H1 (cell line): ENCODE results near the gene ZC3H8. TPM values are rescaled to one million over a fixed set of nuclear protein-coding genes. Genes with fewer than 3 reads are reported as not detected.

ENCODE experiments used
- CTCF ChIA-PET: fragments of 300-600 bp; sonication (Branson Sonifier 250); formaldehyde crosslinking; loops from one replicate; lab custom pipeline; 2021; ENCODE audit not compliant: partially characterized antibody; lab: Charles Lee
- POLR2A ChIA-PET: fragments of 300-600 bp; sonication (Branson Sonifier 250); formaldehyde crosslinking; loops from one replicate; lab custom pipeline; 2021; ENCODE audit warnings: inconsistent platforms; ENCODE audit not compliant: partially characterized antibody; lab: Charles Lee
- DNase-seq, 2 experiments: peaks; one replicate each; pipeline versions ENCODE4 v3.0.0 to v3.0.0-alpha.2; 2010 to 2022; ENCODE audit warnings: low spot score in 2 of 2, low read depth in 1 of 2, mixed read lengths in 1 of 2
- FAIRE-seq: peaks from 2 replicates; lab custom pipeline; 2011; peaks lifted over from hg19 to GRCh38; lab: Jason Lieb, UNC
- H2AFZ ChIP-seq: 2 replicates; pipeline ENCODE4 v1.8.1; 2012; ENCODE audit warnings: low read length, inconsistent platforms
- H2AK5ac ChIP-seq: 2 replicates; pipeline ENCODE4 v1.6.1; 2013; ENCODE audit warnings: low read depth, low read length
- H2BK120ac ChIP-seq: replicated peaks from 2 replicates; pipeline ENCODE3; 2013; ENCODE audit warnings: low read depth, low read length, inconsistent platforms
- H2BK12ac ChIP-seq: 2 replicates; pipeline ENCODE4 v1.6.1; 2013; ENCODE audit warnings: low read depth, low read length
- H2BK15ac ChIP-seq: 2 replicates; pipeline ENCODE4 v1.6.1; 2013; ENCODE audit warnings: low read length
- H2BK20ac ChIP-seq: 2 replicates; pipeline ENCODE4 v1.6.1; 2013; ENCODE audit warnings: low read length
- H2BK5ac ChIP-seq: 2 replicates; pipeline ENCODE4 v1.6.1; 2013; ENCODE audit warnings: low read depth, low read length
- H3K14ac ChIP-seq: 2 replicates; pipeline ENCODE4 v1.6.1; 2013; ENCODE audit warnings: inconsistent platforms; ENCODE audit not compliant: insufficient read length
- H3K18ac ChIP-seq: 2 replicates; pipeline ENCODE4 v1.6.1; 2013; ENCODE audit warnings: low read length; ENCODE audit errors: extremely low read depth
- H3K23ac ChIP-seq: 2 replicates; pipeline ENCODE4 v1.6.1; 2013; ENCODE audit warnings: inconsistent platforms; ENCODE audit not compliant: insufficient read length
- H3K23me2 ChIP-seq: 2 replicates; pipeline ENCODE4 v1.6.1; 2013; ENCODE audit warnings: low read depth, low read length
- H3K27ac ChIP-seq: 2 replicates; pipeline ENCODE4 v1.6.1; 2011; ENCODE audit warnings: low read depth, low read length, inconsistent platforms
- H3K27me3 ChIP-seq, 4 experiments: replicated peaks in 1 of 4; 1 replicate in 1 of 4; 2 replicates in 3 of 4; pipeline versions ENCODE4 v1.6.1 to v1.8.1; 2011 to 2013; ENCODE audit warnings: low read length in 3 of 4, mild to moderate bottlenecking in 3 of 4, inconsistent platforms in 2 of 4, mixed read lengths in 2 of 4, moderate library complexity in 1 of 4; ENCODE audit not compliant: control insufficient read depth in 3 of 4, insufficient read depth in 3 of 4; ENCODE audit errors: extremely low read depth in 1 of 4
- H3K36me3 ChIP-seq, 4 experiments: 2 replicates each; pipeline versions ENCODE4 v1.6.1 to v1.8.1; 2011 to 2013; ENCODE audit warnings: mild to moderate bottlenecking in 4 of 4, low read length in 3 of 4, moderate library complexity in 2 of 4, control low read depth in 1 of 4, inconsistent platforms in 1 of 4; ENCODE audit not compliant: insufficient read depth in 4 of 4, control insufficient read depth in 2 of 4
- H3K4ac ChIP-seq: replicated peaks from 2 replicates; pipeline ENCODE3; 2013; ENCODE audit warnings: low read length, low read depth, mixed read lengths, inconsistent platforms; ENCODE audit not compliant: insufficient read length
- H3K4me1 ChIP-seq, 4 experiments: replicated peaks in 1 of 4; 1 replicate in 1 of 4; 2 replicates in 3 of 4; pipeline versions ENCODE4 v1.6.1 to v1.8.1; 2011 to 2013; ENCODE audit warnings: low read length in 3 of 4, inconsistent platforms in 2 of 4, mixed read lengths in 1 of 4; ENCODE audit not compliant: insufficient read depth in 4 of 4, control insufficient read depth in 3 of 4
- H3K4me2 ChIP-seq, 2 experiments: 2 replicates each; pipeline versions ENCODE4 v1.6.1 to v1.8.1; 2011 to 2013; ENCODE audit warnings: low read depth in 2 of 2, low read length in 2 of 2, control low read depth in 1 of 2, inconsistent platforms in 1 of 2, mild to moderate bottlenecking in 1 of 2; ENCODE audit not compliant: insufficient read depth in 1 of 2
- H3K4me3 ChIP-seq, 4 experiments: fragments of 200-600, 300-600 bp in 1 of 4; sonication (generic), shearing (Covaris generic), sonication (Bioruptor Twin) in 1 of 4; 2 replicates each; pipeline versions ENCODE4 v1.5.1 to v1.8.1; 2011 to 2016; ENCODE audit warnings: low read length in 4 of 4, low read depth in 3 of 4, control low read depth in 2 of 4, inconsistent platforms in 2 of 4, mild to moderate bottlenecking in 2 of 4, mixed read lengths in 1 of 4, moderate library complexity in 1 of 4; ENCODE audit not compliant: insufficient read depth in 2 of 4; ENCODE audit errors: extremely low read depth in 1 of 4
- H3K56ac ChIP-seq: replicated peaks from 2 replicates; pipeline ENCODE3; 2013; ENCODE audit warnings: low read depth, mild to moderate bottlenecking, mixed read lengths, low read length, inconsistent platforms; ENCODE audit not compliant: insufficient read length
- H3K79me1 ChIP-seq: 2 replicates; pipeline ENCODE4 v1.6.1; 2013; ENCODE audit warnings: low read depth, low read length, control low read depth
- H3K79me2 ChIP-seq, 2 experiments: 2 replicates each; pipeline versions ENCODE4 v1.6.1 to v1.8.1; 2012 to 2013; ENCODE audit warnings: low read length in 2 of 2, mild to moderate bottlenecking in 2 of 2, inconsistent platforms in 1 of 2; ENCODE audit not compliant: insufficient read depth in 2 of 2, control insufficient read depth in 1 of 2
- H3K9ac ChIP-seq, 4 experiments: replicated peaks in 1 of 4; 1 replicate in 1 of 4; 2 replicates in 3 of 4; pipeline versions ENCODE4 v1.6.1 to v1.8.1; 2011 to 2013; ENCODE audit warnings: low read depth in 3 of 4, low read length in 3 of 4, control low read depth in 2 of 4, mild to moderate bottlenecking in 2 of 4, moderate library complexity in 2 of 4, inconsistent platforms in 1 of 4; ENCODE audit errors: extremely low read depth in 1 of 4
- H3K9me3 ChIP-seq, 2 experiments: 2 replicates each; pipeline versions ENCODE4 v1.6.1 to v1.8.1; 2012 to 2013; ENCODE audit warnings: mild to moderate bottlenecking in 2 of 2, moderate library complexity in 2 of 2, control low read depth in 1 of 2, inconsistent platforms in 1 of 2, low read depth in 1 of 2, low read length in 1 of 2, mixed read lengths in 1 of 2; ENCODE audit not compliant: insufficient read depth in 2 of 2
- H4K20me1 ChIP-seq, 2 experiments: replicated peaks in 1 of 2; 2 replicates each; pipeline versions ENCODE3 to v1.8.1; 2011 to 2013; ENCODE audit warnings: inconsistent platforms in 2 of 2, low read length in 2 of 2, mild to moderate bottlenecking in 1 of 2; ENCODE audit not compliant: insufficient read depth in 2 of 2, control insufficient read depth in 1 of 2
- H4K5ac ChIP-seq: 2 replicates; pipeline ENCODE4 v1.6.1; 2013; ENCODE audit warnings: low read length, low read depth, mixed read lengths, inconsistent platforms; ENCODE audit not compliant: insufficient read length
- H4K8ac ChIP-seq: 2 replicates; pipeline ENCODE4 v1.8.0; 2013; ENCODE audit warnings: mild to moderate bottlenecking, moderate library complexity, low read length, inconsistent platforms; ENCODE audit not compliant: insufficient read depth; ENCODE audit errors: extremely low read depth
- H4K91ac ChIP-seq: replicated peaks from 2 replicates; pipeline ENCODE3; 2013; ENCODE audit warnings: low read length, mixed read lengths, inconsistent platforms; ENCODE audit not compliant: insufficient read length
- CBX8 ChIP-seq: fragments of 300-800, 300-1000 bp; sonication (generic); IDR thresholded peaks from 2 replicates; pipeline ENCODE4 v1.7.1; 2016; ENCODE audit warnings: low read depth, low read length, borderline replicate concordance
- CHD2 ChIP-seq: IDR thresholded peaks from 2 replicates; pipeline ENCODE4 v1.6.1; 2012; ENCODE audit warnings: low read length, improper control_type of control experiment
- HDAC6 ChIP-seq: IDR thresholded peaks from one replicate; pipeline ENCODE4 v1.7.1; 2012; ENCODE audit warnings: low read depth, mild to moderate bottlenecking, inconsistent platforms, low read length, moderate library complexity
- KDM4A ChIP-seq: IDR thresholded peaks from one replicate; pipeline ENCODE4 v1.7.1; 2012; ENCODE audit warnings: low read depth, mild to moderate bottlenecking, moderate library complexity, low read length, inconsistent platforms; ENCODE audit not compliant: severe bottlenecking
- RFX5 ChIP-seq: IDR thresholded peaks from 2 replicates; pipeline ENCODE4 v1.6.1; 2011; ENCODE audit warnings: low read depth, low read length, improper control_type of control experiment, borderline replicate concordance
- SAP30 ChIP-seq: fragments of 300-600 bp; sonication (generic); IDR thresholded peaks from 2 replicates; pipeline ENCODE4 v1.7.1; 2012; ENCODE audit warnings: low read length, moderate library complexity, mild to moderate bottlenecking, inconsistent platforms; ENCODE audit not compliant: insufficient read depth, insufficient replicate concordance
- SP2 ChIP-seq: IDR thresholded peaks from 2 replicates; pipeline ENCODE4 v1.6.1; 2012; ENCODE audit warnings: mild to moderate bottlenecking, low read length, inconsistent platforms
- TAF7 ChIP-seq: optimal IDR thresholded peaks from 2 replicates; pipeline ENCODE3; 2011; ENCODE audit warnings: low read depth, mild to moderate bottlenecking, inconsistent platforms, low read length, moderate library complexity, borderline replicate concordance
- TEAD4 ChIP-seq: IDR thresholded peaks from 2 replicates; pipeline ENCODE4 v1.6.1; 2012; ENCODE audit warnings: low read depth, low read length, inconsistent platforms, mixed read lengths
- WGBS, 2 experiments: shearing (Covaris generic) in 1 of 2; methylation state at CpG; one replicate each; pipeline versions ENCODE4 v1.1.6 to v1.1.7; 2013 to 2015; ENCODE audit warnings: low lambda C conversion rate in 2 of 2, mixed read lengths in 2 of 2, inconsistent platforms in 1 of 2, low coverage in 1 of 2, missing lambda C conversion rate in 1 of 2; ENCODE audit not compliant: insufficient replicate concordance in 2 of 2, insufficient coverage in 1 of 2, insufficient read length in 1 of 2; ENCODE audit errors: extremely low coverage in 1 of 2, missing lambda C conversion rate in 1 of 2; 5-methylcytosine and 5-hydroxymethylcytosine counted together
- polyA plus RNA-seq, 7 experiments: library from polyadenylated mRNA; depleted of rRNA in 3 of 7; stranded (reverse) in 5 of 7; unstranded in 2 of 7; fragments of >200 nt in 5 of 7; fragments of 200-250 nt in 2 of 7; gene quantifications; 1 replicate in 5 of 7; 2 replicates in 1 of 7; 4 replicates in 1 of 7; pipeline versions ENCODE4 v1.2.1 to v1.2.3, GENCODE V29; 2011 to 2013; ENCODE audit warnings: missing spikeins in 2 of 7, mixed read lengths in 2 of 7
- total RNA-seq: library from RNA; stranded (reverse); fragmentation: NEBNext Ultra II Directional; extraction: Animal tissue kit (Norgen Biotek cat#: 25700); gene quantifications from 2 replicates; pipeline ENCODE4 v1.2.1, GENCODE V29; 2021
- TF ChIP-seq, protein P1 (sequence below): IDR thresholded peaks from 2 replicates; pipeline ENCODE4 v1.6.1; 2011; ENCODE audit warnings: low read depth, mild to moderate bottlenecking, low read length; ENCODE audit not compliant: insufficient read depth

ZC3H8 gene
- total and polyA plus RNA-seq, 2 of the 8 experiments (the other 6 are each of a cell fraction or from before 2014, with no cell fraction given): 1.9 to 7.1 TPM

DNA sequence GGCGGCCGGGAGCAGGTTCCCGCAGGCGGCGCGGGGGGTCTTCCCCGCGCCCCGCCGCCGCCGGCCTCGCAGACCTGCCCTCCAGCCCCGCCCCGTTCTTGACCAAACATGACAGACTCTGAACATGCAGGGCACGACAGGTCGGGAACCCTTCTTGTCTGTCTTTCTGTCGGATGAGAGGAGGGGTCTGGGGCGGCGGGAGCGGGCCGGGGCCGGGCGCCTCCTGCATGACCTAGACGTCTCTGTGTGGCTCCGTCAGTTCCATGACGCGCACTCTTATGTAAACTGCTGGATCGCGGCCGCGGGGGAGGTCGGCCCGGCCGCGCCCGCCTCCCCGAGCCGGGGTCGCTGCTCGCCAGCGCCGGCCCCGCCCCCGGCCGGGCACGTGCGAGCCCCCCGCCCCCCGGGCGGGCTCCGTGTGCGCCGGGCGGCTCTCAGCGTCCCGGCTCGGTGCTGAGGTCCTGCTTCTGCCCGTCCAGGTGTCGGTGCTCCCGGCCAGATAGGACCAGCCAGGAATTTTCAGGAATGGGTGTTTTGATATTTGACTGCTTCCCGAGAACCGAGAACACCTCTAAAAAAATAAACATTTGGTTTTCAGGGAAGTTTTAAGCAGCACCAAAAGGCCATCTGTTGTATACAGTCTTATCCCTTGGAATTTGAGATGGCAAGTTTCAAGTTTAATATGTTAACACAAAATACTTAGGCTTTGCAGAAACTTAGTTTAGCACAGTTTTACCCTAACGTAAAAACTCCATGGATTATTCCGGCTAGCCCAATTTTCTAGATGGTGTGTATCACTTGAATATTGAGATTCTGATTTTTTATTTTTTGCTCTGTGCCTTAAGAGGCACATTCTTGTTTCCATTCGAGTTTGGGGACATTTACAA, 21.3 kb upstream of the ZC3H8 start:
- Histone ChIP-seq H3K23me2 (peaks cover 5% of the 10 kb centered on the region; the same call in 1 of the 2 replicates), H4K20me1 (no peaks in the 10 kb centered on the region), H3K9ac (peak overlapping the region; percentile 93 to 100 (median 97)), H2AFZ (peak overlapping the region; percentile 78), H2BK20ac (no peak overlapping the region), H4K91ac (peak overlapping the region; percentile 100), H2BK15ac (no peak overlapping the region), H3K79me2 (peaks cover 0 to 3% of the 10 kb centered on the region in 2 experiments; a peak in 1 of 4 replicates), H2BK12ac (no peak overlapping the region), H3K23ac (no peak overlapping the region), H2AK5ac (peak overlapping the region; percentile 93; the same call in 1 of the 2 replicates), H3K14ac (peak overlapping the region; percentile 99), H3K79me1 (no peaks in the 10 kb centered on the region), H3K4me2 (peak overlapping the region; percentile 55 to 81), H4K5ac (peak overlapping the region; percentile 99), H2BK5ac (peak overlapping the region; percentile 98), H3K9me3 (no peaks in the 10 kb centered on the region), H3K4me1 (peaks cover 0 to 3% (median 0%) of the 10 kb centered on the region in 4 experiments; a peak in 1 of 7 replicates), H3K4ac (peak overlapping the region; percentile 96), H2BK120ac (peak overlapping the region; percentile 54), H3K36me3 (no peaks in the 10 kb centered on the region), H3K4me3 (peak overlapping the region; percentile 88 to 98 (median 91)), H4K8ac (peak overlapping the region; percentile 100; the same call in 1 of the 2 replicates), H3K18ac (peak overlapping the region; percentile 97), H3K27ac (peak overlapping the region; percentile 100), H3K27me3 (no peaks in the 10 kb centered on the region), H3K56ac (peak overlapping the region; percentile 99)
- FAIRE-seq (no peak), DNase-seq (peak; percentile 57 to 85)
- CTCF ChIA-PET: no interaction called here
- 12% methylated on average over 6 of the region's 66 CpGs; no CpG with 5 or more reads in 1 of the 2 experiments for WGBS, 2 experiments
- POLR2A ChIA-PET: interaction anchor here (1.4 kb wide), 1 partner anchor 11 kb away, joined by 9 read pairs; no protein-coding TSS in a partner anchor
- TF ChIP-seq CHD2 (no peak), HDAC6 (no peak), CBX8 (no peak), KDM4A (no peak), TEAD4 (no peak; the same call in 1 of the 2 replicates), SAP30 (peak; percentile 38), TAF7 (no peak), SP2 (no peak), RFX5 (no peak)
- TF ChIP-seq, protein P1, sequence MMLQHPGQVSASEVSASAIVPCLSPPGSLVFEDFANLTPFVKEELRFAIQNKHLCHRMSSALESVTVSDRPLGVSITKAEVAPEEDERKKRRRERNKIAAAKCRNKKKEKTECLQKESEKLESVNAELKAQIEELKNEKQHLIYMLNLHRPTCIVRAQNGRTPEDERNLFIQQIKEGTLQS: no peak
